ENCODE data around the gene LYRM4.

- TF ChIP-seq POLR2A (IDR thresholded peaks at IDR 0.05; ENCODE audit: low read length) (no peak), GATA1 (IDR thresholded peaks at IDR 0.05; ENCODE audit: low read depth, low read length) (no peak)
These were observed 93.2 kb downstream of the LYRM4 start for GRCh38 chr6:5167501-5167900.

Data from erythroblast (primary cell).